NCI-H2081 treated with DMSO at 0.1 percent for 48 hours (cell line): Measurements from ENCODE around the gene KDM4B.
"Not testable (repeated sequence)": the region's sequence is repeated elsewhere in the genome, so short reads cannot be mapped to it uniquely, and the experiment has no call there.

Experiments used
- DNase-seq: peaks from one replicate; lab custom pipeline; 2025; lab: John Stamatoyannopoulos, UW

The KDM4B gene

GRCh38 chr19:4967738-4968461 is 1.0 kb upstream of the KDM4B start:
- DNase-seq: no peak

- DNase-seq: no peak
Measured at GRCh38 chr19:4969292-4969771, 419 bp downstream of the KDM4B start.

- DNase-seq: no peak
Measured at GRCh38 chr19:4969772-4970531, 1.0 kb downstream of the KDM4B start.

GRCh38 chr19:4970558-4971423 is 1.9 kb downstream of the KDM4B start:
- DNase-seq: no peak

- no peak for DNase-seq
Measured at GRCh38 chr19:4971424-4971793, 2.5 kb downstream of the KDM4B start.

- no peak for DNase-seq
Measured at GRCh38 chr19:4971816-4972495, 3.0 kb downstream of the KDM4B start.

GRCh38 chr19:4972509-4973230 is 3.8 kb downstream of the KDM4B start:
- DNase-seq: no peak

GRCh38 chr19:4974880-4975469 is 6.1 kb downstream of the KDM4B start:
- DNase-seq: no peak

- DNase-seq: not testable (repeated sequence)
Measured at GRCh38 chr19:4975601-4976000, 6.7 kb downstream of the KDM4B start.

- no peak for DNase-seq
Measured at GRCh38 chr19:4976401-4977298, 7.7 kb downstream of the KDM4B start.

GRCh38 chr19:4977299-4978174 is 8.6 kb downstream of the KDM4B start:
- no peak for DNase-seq

- DNase-seq: no peak
Measured at GRCh38 chr19:4979211-4979807, 10.4 kb downstream of the KDM4B start.

- DNase-seq: no peak
Measured at GRCh38 chr19:4980067-4980466, 11.2 kb downstream of the KDM4B start.

GRCh38 chr19:4980838-4981680 is 12.1 kb downstream of the KDM4B start:
- no peak for DNase-seq

GRCh38 chr19:4981681-4981958 is 12.7 kb downstream of the KDM4B start:
- DNase-seq: peak; percentile 45

GRCh38 chr19:4983346-4984105 is 14.6 kb downstream of the KDM4B start:
- no peak for DNase-seq

- no peak for DNase-seq
Measured at GRCh38 chr19:4984106-4984380, 15.1 kb downstream of the KDM4B start.
